Activated T-cell treated with anti-CD3 and anti-CD28 coated beads for 24 hours (primary cell): Measurements from ENCODE around the gene HOMER1.

ENCODE experiments used
- DNase-seq: peaks from one replicate; pipeline ENCODE4 v3.0.0-alpha.2; 2020; ENCODE audit warnings: low read depth

The HOMER1 gene, protein sequence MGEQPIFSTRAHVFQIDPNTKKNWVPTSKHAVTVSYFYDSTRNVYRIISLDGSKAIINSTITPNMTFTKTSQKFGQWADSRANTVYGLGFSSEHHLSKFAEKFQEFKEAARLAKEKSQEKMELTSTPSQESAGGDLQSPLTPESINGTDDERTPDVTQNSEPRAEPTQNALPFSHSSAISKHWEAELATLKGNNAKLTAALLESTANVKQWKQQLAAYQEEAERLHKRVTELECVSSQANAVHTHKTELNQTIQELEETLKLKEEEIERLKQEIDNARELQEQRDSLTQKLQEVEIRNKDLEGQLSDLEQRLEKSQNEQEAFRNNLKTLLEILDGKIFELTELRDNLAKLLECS

DNA sequence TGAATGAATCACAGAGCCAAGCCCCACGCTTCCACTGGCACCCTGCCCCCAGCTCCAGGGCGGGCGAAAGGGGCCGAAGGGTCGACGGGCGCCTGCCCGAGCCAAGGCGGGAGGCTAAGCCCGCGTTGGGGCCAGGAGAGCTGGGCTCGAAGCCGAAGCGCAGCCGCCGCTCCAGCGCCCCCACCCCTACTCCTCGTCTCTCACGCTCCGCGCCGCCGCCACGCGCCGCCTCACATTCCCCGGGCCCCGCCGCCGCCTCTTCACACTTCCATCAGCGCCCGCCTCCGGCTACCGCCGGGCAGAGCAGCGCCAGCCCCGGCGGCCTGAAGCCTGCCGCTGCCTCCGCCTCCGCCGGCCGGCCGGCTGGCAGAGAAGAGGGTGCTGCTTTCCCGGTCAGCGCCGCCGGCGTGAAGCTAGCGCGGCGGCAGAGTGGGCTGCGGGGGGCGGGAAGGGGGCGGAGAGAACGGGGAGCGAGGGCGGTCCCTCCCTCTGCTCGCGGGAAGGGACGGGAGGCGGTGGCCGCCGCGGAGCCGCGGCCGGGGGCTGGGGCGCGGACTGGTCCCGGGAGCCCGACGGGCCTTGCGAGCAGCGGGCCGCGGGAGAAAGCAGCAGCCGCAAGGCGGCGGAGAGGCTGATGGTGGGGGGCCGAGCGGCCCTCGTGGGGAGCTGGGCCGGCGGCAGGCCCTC, at the start of gene HOMER1:
Gene HOMER1 (minus strand): TSS at position 431 of the 687 bp plus-strand sequence. CDS start 1,360 bp downstream, outside the sequence.
- DNase-seq = peak; percentile 66

DNA sequence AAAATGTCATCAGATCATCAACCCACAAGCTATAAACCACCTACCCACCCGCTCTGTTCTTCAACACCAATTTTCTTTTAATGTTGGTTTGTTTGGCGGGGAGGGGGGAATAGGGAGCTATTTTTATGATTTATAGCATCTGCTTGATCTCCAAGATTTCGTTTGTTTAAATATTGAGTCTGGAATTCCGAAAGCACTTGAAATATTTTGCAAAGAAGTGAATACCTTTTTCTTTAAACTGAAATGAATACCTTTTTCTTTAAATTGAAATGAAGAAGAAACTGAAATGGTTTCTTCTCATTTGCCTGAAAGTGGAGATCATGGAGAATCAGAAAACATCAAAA, 49.3 kb upstream of the HOMER1 start:
- no peak for DNase-seq

DNA sequence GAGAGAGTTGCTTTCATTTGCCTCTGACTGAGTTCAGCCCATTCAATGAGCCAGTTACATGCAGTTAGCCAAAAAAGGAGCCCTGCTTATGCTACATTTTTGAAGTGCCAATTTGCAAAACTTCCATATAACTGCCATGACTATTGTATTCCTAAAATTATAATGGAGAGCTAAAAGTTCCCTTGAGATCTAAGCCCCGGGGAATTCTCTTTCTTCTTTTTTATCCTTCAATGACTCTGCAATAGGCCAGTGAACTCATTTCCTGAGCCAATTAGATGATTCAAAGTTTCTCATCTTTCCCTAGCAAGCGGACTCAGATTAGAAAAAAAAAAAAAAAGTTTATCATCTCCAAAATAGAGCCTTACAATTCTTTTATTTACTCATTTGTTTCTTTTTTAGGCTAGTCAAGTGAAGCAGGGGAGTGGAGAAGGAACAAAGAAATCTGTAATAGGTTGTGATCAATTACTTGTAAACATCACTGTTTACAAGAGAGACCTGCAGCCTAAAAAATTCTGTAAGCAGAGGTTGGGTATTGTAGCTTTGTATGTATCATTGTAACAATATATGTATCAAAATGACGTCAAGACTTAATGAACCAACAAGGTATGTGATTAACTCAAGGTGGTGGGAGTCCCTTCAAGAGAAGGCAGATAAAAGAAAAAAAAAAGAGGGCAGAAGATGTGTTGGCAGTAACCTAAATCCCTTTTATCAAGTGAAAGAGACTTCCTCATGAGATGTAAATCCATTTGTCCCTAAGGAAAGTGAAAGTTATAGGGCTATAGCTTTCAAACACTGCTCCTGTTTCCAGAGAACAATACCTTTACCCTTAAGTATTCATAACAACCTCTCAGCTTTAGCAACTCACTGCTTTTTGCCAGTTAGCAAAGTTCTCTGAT, 48.7 kb upstream of the HOMER1 start:
- DNase-seq = no peak

DNA sequence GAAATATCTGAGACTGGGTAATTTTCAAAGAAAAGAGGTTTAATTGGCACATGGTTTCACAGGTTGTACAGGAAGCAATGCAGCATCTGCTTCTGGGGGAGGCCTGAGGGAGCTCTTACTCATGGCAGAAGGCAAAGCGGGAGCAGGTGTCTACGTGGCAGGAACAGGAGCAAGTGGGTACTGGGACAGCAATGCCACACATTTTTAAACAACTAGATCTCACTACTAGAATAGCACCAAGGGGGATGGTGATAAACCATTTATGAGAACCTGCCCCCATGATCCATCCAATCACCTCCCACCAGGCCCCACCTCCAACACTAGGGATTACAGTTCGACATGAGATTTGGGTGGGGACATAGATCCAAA, 47.6 kb upstream of the HOMER1 start:
- peak; percentile 19 for DNase-seq

DNA sequence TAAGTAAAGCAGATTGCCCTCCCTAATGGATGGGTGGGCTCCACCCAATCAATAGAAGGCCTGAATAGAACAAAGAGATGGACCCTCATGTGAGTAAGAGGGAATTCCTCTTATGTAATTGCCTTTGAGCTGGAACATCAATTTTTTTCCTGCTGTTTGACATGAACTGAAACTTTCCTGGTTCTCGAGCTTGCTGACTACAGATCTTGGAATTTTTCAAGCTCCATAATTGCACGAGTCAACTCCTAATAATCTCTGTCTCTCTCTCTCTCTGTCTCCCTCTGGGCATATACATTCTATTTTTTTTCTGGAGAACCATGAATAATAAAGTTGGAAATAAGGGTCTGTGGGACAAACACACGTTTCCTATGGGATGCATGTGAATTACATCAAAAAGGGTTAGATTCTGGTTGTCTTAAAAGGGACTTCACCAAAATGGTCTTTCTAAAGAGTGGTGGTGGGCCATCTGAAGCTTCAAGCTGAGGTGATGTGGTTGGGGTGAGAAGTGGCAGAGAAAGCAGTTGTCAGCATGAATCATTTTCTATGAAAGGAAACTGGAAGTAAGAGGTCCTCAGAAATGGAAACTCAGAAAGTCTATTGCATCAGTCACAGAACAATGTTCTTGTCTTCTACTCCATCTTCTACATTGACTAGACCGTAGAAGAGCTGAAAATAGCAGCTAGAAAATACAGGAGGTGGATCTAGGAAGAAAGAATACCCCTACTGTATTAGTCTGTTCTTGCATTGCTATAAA, 47.0 kb upstream of the HOMER1 start:
- peak; percentile 12 for DNase-seq

DNA sequence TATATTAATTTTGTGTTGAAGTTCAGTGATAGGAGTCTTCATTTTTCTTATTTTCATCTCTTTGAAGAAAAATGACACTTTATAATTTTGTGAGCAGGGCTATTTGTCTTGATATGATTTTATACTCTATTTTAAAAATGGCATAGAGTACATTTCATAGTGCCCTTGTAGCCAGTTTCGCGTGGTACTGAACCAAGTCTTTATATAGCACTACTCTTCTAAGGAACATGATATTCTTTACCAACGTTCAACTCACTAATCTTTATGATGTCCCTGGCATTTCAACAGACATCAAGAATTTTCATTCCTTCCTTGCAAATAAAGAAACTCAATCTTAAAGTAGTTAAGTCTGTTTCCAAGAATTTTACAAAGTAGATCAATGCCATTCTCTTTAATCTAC, 41.5 kb upstream of the HOMER1 start:
- DNase-seq = no peak

DNA sequence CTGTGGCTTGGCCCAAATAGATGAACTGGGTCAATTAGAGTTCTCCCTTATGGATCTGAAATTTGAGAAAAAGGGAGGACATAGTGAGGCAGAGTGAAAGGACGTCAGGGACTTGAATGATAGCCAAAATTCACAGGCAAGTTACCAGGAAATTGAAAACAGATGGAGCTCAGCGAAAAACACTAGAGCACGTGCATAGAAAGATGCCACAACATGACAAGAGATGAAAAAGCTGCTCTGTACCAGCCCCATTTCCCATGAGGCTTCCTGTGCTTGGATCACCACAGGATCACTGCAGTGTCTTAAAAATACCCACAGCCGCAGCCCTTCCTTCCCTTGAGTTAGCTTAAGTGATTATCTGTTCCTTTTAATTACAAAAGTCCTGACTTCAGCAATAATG, 39.0 kb upstream of the HOMER1 start:
- no peak for DNase-seq

DNA sequence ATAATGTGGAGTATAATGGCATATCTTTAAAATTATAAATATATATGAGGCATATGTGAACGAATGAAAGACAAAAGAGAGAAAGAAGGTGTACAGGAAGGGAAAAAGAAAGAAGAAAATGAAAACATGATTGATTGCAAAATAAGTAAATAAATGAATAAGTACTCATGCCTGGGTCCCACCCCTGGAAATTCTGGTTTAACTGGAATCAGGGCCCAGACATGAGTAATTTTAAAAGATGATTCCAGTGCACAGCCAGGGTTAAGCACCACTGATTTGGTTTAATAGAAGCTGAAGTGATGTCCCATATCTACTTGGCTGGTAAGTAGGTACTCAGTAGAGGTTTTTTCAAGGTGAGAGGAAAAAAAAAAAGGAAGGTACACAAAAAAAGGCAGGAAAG, 34.0 kb upstream of the HOMER1 start:
- no peak for DNase-seq

DNA sequence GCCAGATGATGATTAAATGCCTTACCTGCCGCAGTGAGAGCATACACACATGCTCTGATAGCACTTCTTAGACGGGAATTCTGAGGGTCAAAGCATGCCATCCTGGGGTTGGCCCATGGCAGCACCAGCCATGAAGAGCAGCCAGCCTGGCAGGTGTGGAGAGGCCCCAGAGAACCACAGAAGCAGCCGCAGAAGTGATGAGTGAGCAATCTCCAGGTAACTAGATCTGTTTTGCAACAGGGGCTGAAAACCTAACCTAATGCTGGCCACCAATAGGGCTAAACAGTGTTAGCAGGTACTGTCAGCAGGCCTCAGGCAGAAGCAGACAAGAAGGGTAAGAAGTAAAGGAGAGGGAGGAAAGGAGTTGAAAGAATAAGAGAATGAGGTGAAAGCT, 33.5 kb upstream of the HOMER1 start:
- no peak for DNase-seq

DNA sequence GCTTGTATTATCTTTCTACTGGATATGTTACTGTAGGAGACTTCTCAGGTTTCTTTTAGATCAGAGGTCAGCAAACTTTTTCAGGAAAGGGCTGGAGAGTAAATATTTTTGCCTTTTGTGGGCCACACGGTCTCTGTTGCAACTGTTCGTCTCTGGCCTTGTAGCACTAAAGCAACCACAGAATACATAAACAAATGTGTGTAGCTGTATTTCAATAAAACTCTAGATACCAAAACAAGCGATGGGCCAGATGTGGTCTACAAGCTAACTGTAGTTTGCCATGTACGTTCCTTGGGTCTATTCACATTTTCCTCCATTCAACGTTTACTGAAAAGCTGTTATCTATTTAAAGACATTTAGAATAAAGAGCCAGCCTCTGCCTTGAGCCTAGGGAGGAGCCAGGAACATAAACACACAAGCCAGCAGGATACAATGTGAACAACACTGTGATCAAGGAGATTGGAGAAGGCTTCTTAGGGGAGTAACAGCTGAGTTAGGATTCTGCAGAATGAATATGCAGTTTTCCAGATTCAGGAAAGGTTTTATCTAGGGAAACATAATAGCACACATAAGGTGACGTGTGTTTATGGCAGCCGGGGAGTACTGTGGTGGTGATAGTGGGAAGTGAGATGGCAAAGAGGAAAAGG, 33.0 kb upstream of the HOMER1 start:
- DNase-seq = no peak

DNA sequence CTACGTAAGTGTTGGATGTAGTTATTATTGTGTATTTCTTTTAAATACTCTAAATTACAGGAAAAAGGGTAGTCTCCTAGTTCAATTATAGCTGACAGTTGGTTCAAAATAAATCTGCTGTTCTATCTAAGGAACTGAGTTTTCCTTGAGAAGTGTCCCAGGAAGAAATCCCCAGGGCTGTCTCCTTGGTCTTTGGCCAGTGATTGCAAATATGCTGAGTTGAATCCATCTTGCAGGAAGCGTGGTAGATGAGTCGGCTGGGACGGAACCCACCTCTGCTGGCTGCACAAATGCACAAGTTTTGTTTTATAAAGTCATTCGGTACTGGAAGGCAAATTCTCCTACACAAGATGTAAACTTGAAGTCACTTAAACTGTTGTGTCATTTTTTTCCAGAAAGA, 30.2 kb upstream of the HOMER1 start:
- DNase-seq = no peak

DNA sequence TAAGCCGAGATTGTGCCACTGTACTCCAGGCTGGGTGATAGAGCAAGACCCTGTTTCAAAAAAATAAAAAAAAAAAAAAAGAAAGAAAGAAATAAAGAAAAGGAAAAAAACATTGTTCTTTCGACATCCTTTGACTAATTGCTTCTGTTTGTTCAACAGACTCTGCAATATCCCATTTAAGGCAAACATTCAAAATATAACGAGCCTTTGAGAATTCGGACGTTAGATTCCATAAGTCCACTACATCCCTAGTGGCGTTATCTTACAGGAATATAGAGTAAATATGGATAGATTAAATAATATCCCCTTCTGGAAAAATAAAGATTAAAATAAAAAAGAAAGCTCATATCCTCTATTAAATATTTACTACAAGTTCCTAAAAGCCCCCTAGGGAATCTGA, 27.0 kb upstream of the HOMER1 start:
- no peak for DNase-seq

DNA sequence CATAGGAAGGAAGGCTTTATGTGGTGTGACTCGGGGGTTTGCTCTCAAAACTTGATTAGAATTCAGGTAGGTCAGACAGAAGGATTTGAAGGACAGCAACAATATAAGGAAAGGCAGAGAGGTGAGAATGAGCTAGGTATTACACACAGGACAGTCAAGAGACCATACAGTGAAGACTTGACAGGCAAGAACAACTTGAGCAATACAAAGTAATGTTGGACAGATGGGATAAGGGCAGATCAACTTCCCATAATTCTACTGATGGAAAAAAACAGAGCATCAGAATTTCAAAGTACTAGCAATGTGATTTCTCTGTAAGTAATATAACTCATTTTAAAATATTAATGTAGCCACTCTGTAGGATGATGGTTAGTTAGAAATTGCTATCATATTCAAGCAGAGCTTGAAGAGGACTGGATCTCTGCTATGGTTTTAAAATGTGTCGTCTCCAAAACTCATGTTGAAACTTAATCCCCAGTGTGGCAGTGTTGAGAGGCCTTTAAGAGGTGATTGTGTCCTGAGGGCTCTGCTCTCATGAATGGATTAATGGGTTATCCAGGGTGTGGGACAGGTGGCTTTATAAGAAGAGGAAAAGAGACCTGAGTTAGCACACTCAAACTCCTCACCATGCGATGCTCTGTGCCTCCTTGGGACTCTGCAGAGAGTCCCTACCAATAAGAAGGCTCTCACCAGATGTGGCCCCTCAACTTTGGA, 22.4 kb upstream of the HOMER1 start:
- DNase-seq = no peak

DNA sequence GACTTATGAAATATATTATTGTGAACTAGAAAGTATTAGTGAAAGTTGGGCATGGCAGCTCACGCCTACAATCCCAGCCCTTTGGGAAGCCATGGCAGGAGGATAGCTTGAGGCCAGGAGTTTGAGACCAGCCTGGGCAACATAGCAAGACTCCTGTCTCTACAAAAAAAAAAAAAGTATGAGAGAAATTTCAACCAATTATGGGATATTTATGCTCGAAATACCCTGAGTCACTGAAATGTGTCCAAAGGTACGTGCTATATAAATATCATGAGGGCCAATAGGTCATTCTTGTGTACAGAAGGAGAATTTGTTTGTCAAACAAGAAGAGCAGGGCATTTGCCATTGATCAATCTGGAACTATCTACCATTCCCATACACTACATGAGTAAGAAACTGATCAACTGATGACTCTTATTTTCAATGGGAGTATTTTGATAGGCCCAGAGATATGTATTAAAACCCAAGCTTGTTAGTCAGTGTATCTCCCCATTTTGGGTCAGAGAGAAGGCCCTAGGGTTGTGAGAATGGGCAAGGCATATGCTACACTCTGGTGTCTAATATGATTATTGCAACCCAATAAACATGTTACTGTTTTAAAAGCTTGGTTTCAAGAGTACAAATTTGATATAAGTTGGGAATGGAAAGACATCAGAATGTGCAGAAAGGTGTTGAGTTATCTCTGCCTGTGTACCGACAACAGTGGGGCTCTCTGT, 21.7 kb upstream of the HOMER1 start:
- DNase-seq = no peak

DNA sequence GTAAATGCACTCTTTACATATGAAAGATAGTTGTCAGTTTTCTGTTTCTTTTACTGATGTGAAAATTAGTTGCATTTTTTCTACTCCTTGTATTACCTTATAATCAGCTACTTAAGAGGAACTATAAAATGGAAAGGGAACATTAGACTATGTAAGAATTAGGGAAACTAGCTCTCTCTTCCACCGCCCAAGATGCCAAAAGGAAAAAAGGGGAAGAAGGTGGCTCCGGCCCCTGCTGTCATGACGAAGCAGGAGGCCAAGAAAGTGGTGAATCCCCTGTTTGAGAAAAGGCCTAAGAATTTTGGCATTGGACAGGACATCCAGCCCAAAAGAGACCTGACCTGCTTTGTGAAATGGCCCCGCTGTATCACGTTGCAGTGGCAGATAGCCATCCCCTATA, 15.2 kb upstream of the HOMER1 start:
- no peak for DNase-seq

DNA sequence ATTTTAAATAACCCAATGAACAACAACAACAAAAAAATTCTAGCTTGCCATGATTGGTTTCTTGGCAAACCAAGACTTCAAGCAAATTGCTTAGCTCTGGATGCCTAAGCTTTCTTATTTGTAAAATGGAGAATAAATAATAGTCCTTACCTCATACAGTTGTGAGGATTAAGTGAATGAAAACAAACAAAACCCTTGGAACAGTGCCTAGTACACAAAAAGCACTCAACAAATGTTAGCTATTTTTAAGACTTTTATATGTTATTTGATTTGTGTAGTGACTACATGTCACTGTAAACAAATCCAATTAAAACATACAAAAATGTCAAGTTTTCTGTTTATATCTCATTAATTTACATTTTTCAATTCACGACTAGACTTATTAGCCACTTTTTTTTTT, 13.5 kb upstream of the HOMER1 start:
- no peak for DNase-seq

DNA sequence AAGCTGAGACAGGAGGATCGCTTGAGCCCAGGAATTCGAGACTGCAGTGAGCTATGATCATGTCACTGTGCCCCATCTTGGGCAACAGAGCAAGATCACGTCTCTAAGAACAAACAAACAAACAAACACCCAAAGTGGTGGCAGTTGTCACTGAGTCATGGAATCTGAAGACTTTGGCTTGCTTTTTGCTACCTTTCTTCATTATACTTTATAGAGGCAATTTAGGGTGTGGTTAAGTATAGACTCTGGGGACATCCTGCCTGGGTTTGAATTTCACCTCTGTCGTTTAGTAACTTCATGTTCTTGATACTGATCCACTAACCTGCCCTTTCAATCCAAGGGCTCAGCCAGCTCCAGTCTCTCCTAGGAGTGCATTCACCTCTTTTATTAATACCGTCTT, 13.0 kb upstream of the HOMER1 start:
- DNase-seq = no peak

DNA sequence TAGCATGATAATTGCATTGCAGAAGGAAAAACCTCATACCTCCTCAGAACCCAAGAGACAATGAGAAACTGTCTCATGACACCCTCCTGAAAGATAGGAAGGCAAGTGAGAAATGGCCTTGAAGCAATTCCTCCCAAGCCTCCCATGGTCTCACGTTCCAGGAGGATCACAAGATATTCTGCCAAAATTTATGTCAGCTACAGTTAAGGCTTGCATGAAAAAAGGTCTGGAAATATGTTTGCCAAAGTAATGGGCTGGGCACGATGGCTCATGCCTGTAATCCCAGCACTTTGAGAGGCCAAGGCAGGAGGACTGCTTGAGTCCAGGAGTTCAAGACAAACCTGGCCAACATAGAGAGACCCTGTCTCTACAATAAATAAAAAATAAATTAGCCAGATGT, 12.6 kb upstream of the HOMER1 start:
- DNase-seq = no peak

DNA sequence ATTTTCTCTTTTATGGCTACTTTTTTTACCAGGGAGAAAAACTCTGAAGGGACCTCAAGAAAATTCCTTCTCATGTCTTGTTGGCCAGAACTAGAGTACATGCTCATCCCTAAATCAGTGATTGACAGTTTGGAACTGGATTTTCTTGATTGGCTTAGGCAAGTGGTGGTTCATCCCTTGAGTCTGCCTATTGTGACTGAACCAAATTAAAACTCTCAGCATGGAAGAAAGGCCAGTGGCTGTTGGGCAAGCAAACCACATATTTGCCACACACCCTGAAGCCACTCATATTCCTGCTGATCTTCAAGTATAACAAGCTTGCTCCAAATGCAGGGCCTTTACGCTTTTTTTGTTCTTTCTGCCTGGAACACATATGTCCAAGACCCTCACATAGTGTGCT, 7.2 kb upstream of the HOMER1 start:
- DNase-seq = no peak

DNA sequence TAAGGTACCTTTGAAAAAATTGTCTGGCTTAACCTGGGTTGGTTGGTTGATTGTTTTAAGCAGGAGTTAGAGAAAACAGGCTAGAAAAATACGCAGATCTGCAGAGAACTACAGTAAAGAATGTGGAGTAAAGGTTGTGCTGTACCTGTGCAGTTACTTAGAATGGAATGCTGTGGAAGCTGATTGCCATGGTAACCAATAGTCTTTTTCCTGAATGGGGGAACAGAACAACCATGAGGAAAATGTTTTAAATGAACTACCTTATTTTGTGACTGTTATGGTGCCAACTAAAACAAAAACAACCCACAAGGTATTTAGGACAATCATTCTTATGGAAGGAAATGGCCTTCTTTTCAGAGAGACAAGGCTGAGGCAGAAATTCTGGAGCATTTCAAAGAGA, 4.8 kb upstream of the HOMER1 start:
- DNase-seq = no peak
